Measurements from ENCODE around the gene NUTM1.

NUTM1 gene

DNA sequence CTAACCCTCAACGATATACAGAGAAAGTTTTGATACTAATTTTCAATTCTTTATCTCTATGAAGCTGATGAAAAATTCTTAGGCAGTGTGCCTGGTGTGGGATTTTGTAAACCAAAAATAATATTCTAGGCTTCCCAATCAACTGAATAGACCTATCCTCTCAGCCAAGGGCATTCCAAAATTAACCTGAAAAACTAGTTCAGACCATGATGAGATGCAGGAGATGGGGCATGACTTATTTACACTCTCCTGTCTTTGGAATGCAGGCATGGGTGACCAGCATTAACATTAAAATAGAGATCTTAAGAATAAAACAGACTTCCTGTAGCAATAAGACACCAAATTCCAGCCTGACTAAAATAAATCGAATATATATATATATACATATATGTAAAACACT lies 31.7 kb downstream of the NUTM1 start:
- no peak for TF ChIP-seq SIN3A (IDR thresholded peaks at IDR 0.05; ENCODE audit: borderline replicate concordance, insufficient read depth, low read length)
- TF ChIP-seq TAF1 (IDR thresholded peaks at IDR 0.05; ENCODE audit: borderline replicate concordance, insufficient read depth, low read length), result no peak
- no peak for TF ChIP-seq POLR2AphosphoS5 (IDR thresholded peaks at IDR 0.05; ENCODE audit: low read depth, low read length)
- TF ChIP-seq FOXP2 (optimal IDR thresholded peaks at IDR 0.05; ENCODE audit: borderline replicate concordance, extremely low read depth, extremely low read length, insufficient read depth), result no peak
- TF ChIP-seq REST (IDR thresholded peaks at IDR 0.05; ENCODE audit: insufficient read depth in 1 of 2, low read depth in 2 of 2, low read length in 2 of 2), result no peak

DNA sequence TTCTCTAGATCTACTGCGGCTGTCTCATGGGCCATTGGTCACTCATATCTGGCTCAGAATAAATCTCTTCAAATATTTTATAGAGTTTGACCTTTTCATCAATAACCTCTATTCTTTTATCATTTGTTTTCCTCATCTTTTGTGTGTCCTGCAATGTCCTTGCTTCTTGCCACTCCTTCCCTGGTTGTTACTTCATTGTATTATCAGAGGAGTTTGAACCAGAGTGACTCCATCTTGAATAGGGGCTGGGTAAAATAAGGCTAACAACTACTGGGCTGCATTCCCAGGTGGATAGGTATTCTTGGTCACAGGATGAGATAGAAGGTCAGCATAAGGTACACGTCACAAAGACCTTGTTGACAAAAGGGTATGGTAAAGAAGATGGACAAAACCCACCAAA lies 33.7 kb downstream of the NUTM1 start:
- TF ChIP-seq POLR2AphosphoS5 (IDR thresholded peaks at IDR 0.05; ENCODE audit: low read depth, low read length), result no peak
- TF ChIP-seq SIN3A (IDR thresholded peaks at IDR 0.05; ENCODE audit: borderline replicate concordance, insufficient read depth, low read length), result no peak
- no peak for TF ChIP-seq REST (IDR thresholded peaks at IDR 0.05; ENCODE audit: insufficient read depth in 1 of 2, low read depth in 2 of 2, low read length in 2 of 2)
